IMR-90 (cell line): ENCODE results near the gene SLC6A17. TPM values are rescaled to one million over a fixed set of nuclear protein-coding genes. Genes with fewer than 3 reads are reported as not detected.

ENCODE experiments used
- ATAC-seq: fragments of 200-7000 bp; cut with Tn5 transposase; 2 replicates; pipeline ENCODE4 v1.9.1; 2020; ENCODE audit warnings: low read depth, mild to moderate bottlenecking, moderate library complexity
- BruUV-seq: library from RNA; stranded (reverse); fragments of 400-500 nt; replicated peaks from 2 replicates; lab custom pipeline; 2021; lab: Mats Ljungman, UMichigan
- CTCF ChIA-PET: fragments of 300-600 bp; formaldehyde crosslinking; extraction: SDS; loops from one replicate; lab custom pipeline; 2021; ENCODE audit warnings: antibody characterized with exemption; lab: Yijun Ruan, JAX
- POLR2A ChIA-PET: fragments of 300-600 bp; sonication (Branson Sonifier 250); formaldehyde crosslinking; loops from one replicate; lab custom pipeline; 2022; ENCODE audit warnings: antibody characterized with exemption; ENCODE audit not compliant: unreplicated experiment; lab: Charles Lee
- DNase-seq: peaks from one replicate; pipeline ENCODE4 v3.0.0; 2013
- H2AFZ ChIP-seq: replicated peaks from 2 replicates; pipeline ENCODE3; 2013; ENCODE audit warnings: low read length, mild to moderate bottlenecking; ENCODE audit not compliant: poor library complexity
- H2AK5ac ChIP-seq: 2 replicates; pipeline ENCODE4 v1.6.1; 2013; ENCODE audit warnings: low read depth, low read length, inconsistent platforms
- H2AK9ac ChIP-seq: replicated peaks from 2 replicates; pipeline ENCODE3; 2013; ENCODE audit warnings: mild to moderate bottlenecking, low read depth, low read length, moderate library complexity; ENCODE audit not compliant: poor library complexity
- H2BK120ac ChIP-seq: 2 replicates; pipeline ENCODE4 v1.6.1; 2013; ENCODE audit warnings: low read depth, low read length, inconsistent platforms
- H2BK15ac ChIP-seq: 3 replicates; pipeline ENCODE4 v1.6.1; 2013; ENCODE audit warnings: low read depth, low read length, inconsistent platforms
- H2BK20ac ChIP-seq: 2 replicates; pipeline ENCODE4 v1.6.1; 2013; ENCODE audit warnings: low read depth, mild to moderate bottlenecking, inconsistent platforms, low read length, moderate library complexity
- H2BK5ac ChIP-seq: 2 replicates; pipeline ENCODE4 v1.6.1; 2013; ENCODE audit warnings: mild to moderate bottlenecking, low read depth, low read length, inconsistent platforms; ENCODE audit not compliant: poor library complexity, severe bottlenecking
- H3K14ac ChIP-seq: replicated peaks from 2 replicates; pipeline ENCODE4 v1.6.1; 2013; ENCODE audit warnings: low read depth, low read length, inconsistent platforms
- H3K18ac ChIP-seq: 2 replicates; pipeline ENCODE4 v1.6.1; 2013; ENCODE audit warnings: low read depth, low read length, control low read depth
- H3K23ac ChIP-seq: 2 replicates; pipeline ENCODE4 v1.6.1; 2013; ENCODE audit warnings: low read depth, low read length, inconsistent platforms
- H3K27ac ChIP-seq: 2 replicates; pipeline ENCODE4 v1.5.1; 2013; ENCODE audit warnings: mild to moderate bottlenecking, control low read depth, low read length; ENCODE audit not compliant: insufficient read depth
- H3K27me3 ChIP-seq: 2 replicates; pipeline ENCODE4 v1.6.1; 2013; ENCODE audit warnings: low read length; ENCODE audit not compliant: control insufficient read depth, insufficient read depth
- H3K36me3 ChIP-seq: 2 replicates; pipeline ENCODE4 v1.6.1; 2013; ENCODE audit warnings: low read length, mixed read lengths; ENCODE audit not compliant: control insufficient read depth, insufficient read depth
- H3K4ac ChIP-seq: 2 replicates; pipeline ENCODE4 v1.6.1; 2013; ENCODE audit warnings: low read depth, low read length, inconsistent platforms
- H3K4me1 ChIP-seq: 2 replicates; pipeline ENCODE4 v1.6.1; 2013; ENCODE audit warnings: low read length, mixed read lengths; ENCODE audit not compliant: control insufficient read depth, insufficient read depth
- H3K4me2 ChIP-seq: 2 replicates; pipeline ENCODE4 v1.6.1; 2013; ENCODE audit warnings: low read depth, mild to moderate bottlenecking, control low read depth, low read length, moderate library complexity
- H3K4me3 ChIP-seq: 2 replicates; pipeline ENCODE4 v1.5.1; 2013; ENCODE audit warnings: low read depth, mild to moderate bottlenecking, control low read depth, low read length, moderate library complexity; ENCODE audit not compliant: insufficient read depth
- H3K56ac ChIP-seq: 2 replicates; pipeline ENCODE4 v1.6.1; 2013; ENCODE audit warnings: low read length, inconsistent platforms; ENCODE audit not compliant: insufficient read depth; ENCODE audit errors: extremely low read depth
- H3K79me1 ChIP-seq, 2 experiments: 2 replicates each; pipeline ENCODE4 v1.6.1; 2013; ENCODE audit warnings: low read length in 2 of 2, inconsistent platforms in 1 of 2, low read depth in 1 of 2
- H3K9ac ChIP-seq: 2 replicates; pipeline ENCODE4 v1.6.1; 2013; ENCODE audit warnings: low read depth, low read length, control low read depth
- H3K9me1 ChIP-seq: 2 replicates; pipeline ENCODE4 v1.6.1; 2013; ENCODE audit warnings: low read length, inconsistent platforms; ENCODE audit not compliant: insufficient read depth
- H3K9me3 ChIP-seq: 2 replicates; pipeline ENCODE4 v1.6.1; 2013; ENCODE audit warnings: low read length; ENCODE audit not compliant: control insufficient read depth, insufficient read depth
- H4K20me1 ChIP-seq: 2 replicates; pipeline ENCODE4 v1.6.1; 2013; ENCODE audit warnings: low read length, inconsistent platforms; ENCODE audit not compliant: insufficient read depth
- H4K5ac ChIP-seq: 2 replicates; pipeline ENCODE4 v1.6.1; 2013; ENCODE audit warnings: mild to moderate bottlenecking, low read depth, low read length, control low read depth
- H4K8ac ChIP-seq, 2 experiments: 2 replicates each; pipeline ENCODE4 v1.6.1; 2013; ENCODE audit warnings: low read depth in 2 of 2, low read length in 2 of 2, control low read depth in 1 of 2, inconsistent platforms in 1 of 2
- H4K91ac ChIP-seq: 2 replicates; pipeline ENCODE4 v1.6.1; 2013; ENCODE audit warnings: low read depth, low read length, inconsistent platforms; ENCODE audit not compliant: insufficient read depth
- BHLHE40 ChIP-seq: fragments of 150-350 bp; IDR thresholded peaks from 2 replicates; pipeline ENCODE4 v1.6.1; 2016; ENCODE audit warnings: mild to moderate bottlenecking, low read depth, low read length
- CEBPB ChIP-seq: IDR thresholded peaks from 2 replicates; pipeline ENCODE4 v1.6.1; 2012; ENCODE audit warnings: low read depth, low read length, improper control_type of control experiment
- CHD1 ChIP-seq: IDR thresholded peaks from 2 replicates; pipeline ENCODE4 v1.6.1; 2012; ENCODE audit warnings: low read depth, low read length, improper control_type of control experiment
- FOS ChIP-seq: fragments of 150-350 bp; IDR thresholded peaks from 2 replicates; pipeline ENCODE4 v1.6.1; 2016; ENCODE audit warnings: low read depth, low read length
- MAFK ChIP-seq: IDR thresholded peaks from 2 replicates; pipeline ENCODE4 v1.6.1; 2012; ENCODE audit warnings: low read depth, low read length, improper control_type of control experiment
- MAZ ChIP-seq: IDR thresholded peaks from 2 replicates; pipeline ENCODE4 v1.6.1; 2012; ENCODE audit warnings: low read depth, mild to moderate bottlenecking, low read length, improper control_type of control experiment, moderate library complexity, borderline replicate concordance
- MXI1 ChIP-seq: IDR thresholded peaks from 2 replicates; pipeline ENCODE4 v1.6.1; 2012; ENCODE audit warnings: low read depth, mild to moderate bottlenecking, low read length, moderate library complexity, borderline replicate concordance
- NFE2L2 ChIP-seq: fragments of 150-350 bp; IDR thresholded peaks from 2 replicates; pipeline ENCODE4 v1.6.1; 2016; ENCODE audit warnings: low read depth, mild to moderate bottlenecking, low read length
- POLR2A ChIP-seq: IDR thresholded peaks from 2 replicates; pipeline ENCODE4 v1.6.1; 2012; ENCODE audit warnings: mild to moderate bottlenecking, low read depth, low read length
- RAD21 ChIP-seq: IDR thresholded peaks from 2 replicates; pipeline ENCODE4 v1.6.1; 2012; ENCODE audit warnings: low read length, improper control_type of control experiment
- RCOR1 ChIP-seq: IDR thresholded peaks from 2 replicates; pipeline ENCODE4 v1.6.1; 2012; ENCODE audit warnings: mild to moderate bottlenecking, low read length, improper control_type of control experiment; ENCODE audit not compliant: insufficient replicate concordance
- RFX5 ChIP-seq: IDR thresholded peaks from 2 replicates; pipeline ENCODE4 v1.8.0; 2012; ENCODE audit warnings: low read depth, mild to moderate bottlenecking, low read length, moderate library complexity
- SMC3 ChIP-seq: fragments of 150-350 bp; IDR thresholded peaks from 2 replicates; pipeline ENCODE4 v1.6.1; 2016; ENCODE audit warnings: low read depth, mild to moderate bottlenecking, antibody characterized with exemption, low read length, moderate library complexity
- WGBS, 2 experiments: methylation state at CpG; one replicate each; pipeline versions ENCODE4 v1.1.5 to v1.1.7; 2013; ENCODE audit warnings: missing lambda C conversion rate in 2 of 2; ENCODE audit not compliant: insufficient read length in 1 of 2; ENCODE audit errors: extremely low coverage in 2 of 2; 5-methylcytosine and 5-hydroxymethylcytosine counted together
- dilution Hi-C: fragments of 300-500 bp; cut with HindIII; formaldehyde crosslinking; loops from one replicate; pipeline ENCODE4 v1.14.3; 2018; ENCODE audit warnings: low sequenced_read_pairs; ENCODE audit not compliant: unreplicated experiment
- in situ Hi-C: fragments of 300-500 bp; cut with MboI; formaldehyde crosslinking; loops from 3 replicates; pipeline ENCODE4 v1.14.3; 2019; ENCODE audit warnings: low sequenced_read_pairs, inconsistent platforms, mixed read lengths
- intact Hi-C: fragments of 100-400 bp; cut with micrococcal nuclease; formaldehyde crosslinking; loops from 2 replicates; pipeline ENCODE4 v1.10.0; 2022
- polyA plus RNA-seq, 3 experiments: library from polyadenylated mRNA; depleted of rRNA; stranded (reverse); fragments of >200 nt; gene quantifications; 2 replicates each; pipeline ENCODE4 v1.2.3, GENCODE V29; 2012; ENCODE audit warnings: low replicate concordance in 1 of 3
- total RNA-seq: library from RNA; depleted of rRNA; stranded (reverse); fragments of >200 nt; gene quantifications from 2 replicates; pipeline ENCODE4 v1.2.3, GENCODE V29; 2012
- TF ChIP-seq, protein P1 (sequence below): conservative IDR thresholded peaks from 2 replicates; pipeline ENCODE4 v1.5.1; 2012; ENCODE audit warnings: mild to moderate bottlenecking, low read depth, low read length, improper control_type of control experiment
- TF ChIP-seq, protein P2 (sequence below): fragments of 150-350 bp; IDR thresholded peaks from 2 replicates; pipeline ENCODE4 v1.6.1; 2017; ENCODE audit warnings: mild to moderate bottlenecking, antibody characterized with exemption, low read length, low read depth
- TF ChIP-seq, protein P3 (sequence below): fragments of 150-350 bp; IDR thresholded peaks from 2 replicates; pipeline ENCODE4 v1.6.1; 2016; ENCODE audit warnings: low read depth, mild to moderate bottlenecking, low read length, moderate library complexity, borderline replicate concordance

Gene SLC6A17
- total and polyA plus RNA-seq, 2 of the 4 experiments (the other 2 are of a cell fraction), result 0.54 to 0.82 TPM

DNA sequence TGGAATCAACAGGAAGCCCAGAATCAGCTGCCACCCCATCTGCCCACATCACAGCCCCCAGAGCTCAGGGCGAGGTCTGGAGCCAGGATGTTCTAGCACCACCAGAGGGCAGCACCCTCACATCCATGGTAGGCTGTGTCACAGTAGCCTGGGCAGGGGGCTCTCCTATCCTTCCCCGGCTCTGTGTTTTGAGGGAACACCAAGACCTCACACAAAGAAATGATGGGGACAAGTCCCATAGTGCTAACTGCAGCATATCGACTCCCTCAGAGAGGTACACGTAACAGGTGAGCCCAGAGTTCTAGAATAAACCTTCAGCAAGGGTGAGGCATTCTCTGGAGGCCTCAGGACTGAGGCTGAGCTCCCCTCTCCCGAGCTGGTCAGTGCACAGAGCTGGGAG, 57.5 kb downstream of the SLC6A17 start:
- H3K9me1 ChIP-seq, result no peaks in the 10 kb centered on the region
- no peak overlapping the region for H3K4me3 ChIP-seq
- no peak overlapping the region for H4K8ac ChIP-seq
- H3K56ac ChIP-seq, result no peak overlapping the region
- H2BK15ac ChIP-seq, result no peak overlapping the region
- no peak overlapping the region for H2BK5ac ChIP-seq
- WGBS, 2 experiments, result 25% methylated on average over 3 of the region's 5 CpGs; no CpG with 5 or more reads in 1 of the 2 experiments
- peaks cover 3% of the 10 kb centered on the region for H4K20me1 ChIP-seq
- H2BK120ac ChIP-seq, result no peak overlapping the region
- no TSS peak for BruUV-seq
- H3K79me1 ChIP-seq, result no peaks in the 10 kb centered on the region
- no peaks in the 10 kb centered on the region for H3K9me3 ChIP-seq
- no peak overlapping the region for H3K14ac ChIP-seq
- no peak overlapping the region for H3K18ac ChIP-seq
- H3K27me3 ChIP-seq, result peaks cover 31% of the 10 kb centered on the region
- dilution Hi-C loops, result no loop called here
- ChIA-PET CTCF (interaction anchor here (0.7 to 4.7 kb wide), 15 partner anchors 8 to 288 kb away, joined by 3 to 68 read pairs (median 5); no protein-coding TSS in a partner anchor), POLR2A (no interaction called here)
- no peak overlapping the region for H3K4me2 ChIP-seq
- TF ChIP-seq MXI1 (no peak), RCOR1 (no peak), SMC3 (peak; percentile 96), CEBPB (no peak), CHD1 (no peak), MAFK (no peak), BHLHE40 (no peak), RAD21 (peak; percentile 89), RFX5 (no peak), POLR2A (0 out of 2 replicates have a peak, but pooled peaks have one; percentile 26), NFE2L2 (no peak), MAZ (peak; percentile 33; the same call in 1 of the 2 replicates), FOS (no peak)
- TF ChIP-seq, protein P1, sequence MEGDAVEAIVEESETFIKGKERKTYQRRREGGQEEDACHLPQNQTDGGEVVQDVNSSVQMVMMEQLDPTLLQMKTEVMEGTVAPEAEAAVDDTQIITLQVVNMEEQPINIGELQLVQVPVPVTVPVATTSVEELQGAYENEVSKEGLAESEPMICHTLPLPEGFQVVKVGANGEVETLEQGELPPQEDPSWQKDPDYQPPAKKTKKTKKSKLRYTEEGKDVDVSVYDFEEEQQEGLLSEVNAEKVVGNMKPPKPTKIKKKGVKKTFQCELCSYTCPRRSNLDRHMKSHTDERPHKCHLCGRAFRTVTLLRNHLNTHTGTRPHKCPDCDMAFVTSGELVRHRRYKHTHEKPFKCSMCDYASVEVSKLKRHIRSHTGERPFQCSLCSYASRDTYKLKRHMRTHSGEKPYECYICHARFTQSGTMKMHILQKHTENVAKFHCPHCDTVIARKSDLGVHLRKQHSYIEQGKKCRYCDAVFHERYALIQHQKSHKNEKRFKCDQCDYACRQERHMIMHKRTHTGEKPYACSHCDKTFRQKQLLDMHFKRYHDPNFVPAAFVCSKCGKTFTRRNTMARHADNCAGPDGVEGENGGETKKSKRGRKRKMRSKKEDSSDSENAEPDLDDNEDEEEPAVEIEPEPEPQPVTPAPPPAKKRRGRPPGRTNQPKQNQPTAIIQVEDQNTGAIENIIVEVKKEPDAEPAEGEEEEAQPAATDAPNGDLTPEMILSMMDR, result peak; percentile 85
- TF ChIP-seq, protein P2, sequence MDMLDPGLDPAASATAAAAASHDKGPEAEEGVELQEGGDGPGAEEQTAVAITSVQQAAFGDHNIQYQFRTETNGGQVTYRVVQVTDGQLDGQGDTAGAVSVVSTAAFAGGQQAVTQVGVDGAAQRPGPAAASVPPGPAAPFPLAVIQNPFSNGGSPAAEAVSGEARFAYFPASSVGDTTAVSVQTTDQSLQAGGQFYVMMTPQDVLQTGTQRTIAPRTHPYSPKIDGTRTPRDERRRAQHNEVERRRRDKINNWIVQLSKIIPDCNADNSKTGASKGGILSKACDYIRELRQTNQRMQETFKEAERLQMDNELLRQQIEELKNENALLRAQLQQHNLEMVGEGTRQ, result no peak
- TF ChIP-seq, protein P3, sequence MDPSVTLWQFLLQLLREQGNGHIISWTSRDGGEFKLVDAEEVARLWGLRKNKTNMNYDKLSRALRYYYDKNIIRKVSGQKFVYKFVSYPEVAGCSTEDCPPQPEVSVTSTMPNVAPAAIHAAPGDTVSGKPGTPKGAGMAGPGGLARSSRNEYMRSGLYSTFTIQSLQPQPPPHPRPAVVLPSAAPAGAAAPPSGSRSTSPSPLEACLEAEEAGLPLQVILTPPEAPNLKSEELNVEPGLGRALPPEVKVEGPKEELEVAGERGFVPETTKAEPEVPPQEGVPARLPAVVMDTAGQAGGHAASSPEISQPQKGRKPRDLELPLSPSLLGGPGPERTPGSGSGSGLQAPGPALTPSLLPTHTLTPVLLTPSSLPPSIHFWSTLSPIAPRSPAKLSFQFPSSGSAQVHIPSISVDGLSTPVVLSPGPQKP, result no peak
- no peak overlapping the region for H3K9ac ChIP-seq
- no peaks in the 10 kb centered on the region for H3K36me3 ChIP-seq
- no peak overlapping the region for H2AK9ac ChIP-seq
- intact Hi-C loops, result loop anchor here (1.0 kb wide), 3 partner anchors 104 to 288 kb away; no protein-coding TSS in a partner anchor
- peak overlapping the region; percentile 11 for H2AFZ ChIP-seq
- H4K91ac ChIP-seq, result no peak overlapping the region
- 0 out of 2 replicates have a peak overlapping the region, but pooled peaks have one; percentile 50 for H2AK5ac ChIP-seq
- no peak overlapping the region for H3K23ac ChIP-seq
- H3K4ac ChIP-seq, result no peak overlapping the region
- no peak overlapping the region for H2BK20ac ChIP-seq
- no peak overlapping the region for H4K5ac ChIP-seq
- H3K27ac ChIP-seq, result no peak overlapping the region
- ATAC-seq (peak; percentile 40), DNase-seq (peak; percentile 38)
- no peaks in the 10 kb centered on the region for H3K4me1 ChIP-seq
- in situ Hi-C loops, result loop anchor here (10.0 kb wide), 1 partner anchor 207 kb away; no protein-coding TSS in a partner anchor
